NCI-H187 (cell line): ENCODE data around the gene SLC25A5.
"Not testable (repeated sequence)": the region's sequence is repeated elsewhere in the genome, so short reads cannot be mapped to it uniquely, and the experiment has no call there.

Experiments
- DNase-seq, 2 experiments: peaks; one replicate each; lab custom pipeline; 2025; lab: John Stamatoyannopoulos, UW

Gene SLC25A5

GRCh38 chrX:119477812-119478232, 9.6 kb downstream of the SLC25A5 start:
- no peak for DNase-seq

GRCh38 chrX:119478504-119478903, 10.3 kb downstream of the SLC25A5 start:
- no peak for DNase-seq

GRCh38 chrX:119479845-119480244, 11.6 kb downstream of the SLC25A5 start:
- no peak for DNase-seq

- DNase-seq: no peak
Observed at GRCh38 chrX:119481323-119481801, 13.1 kb downstream of the SLC25A5 start.

GRCh38 chrX:119482041-119482440, 13.8 kb downstream of the SLC25A5 start:
- DNase-seq: no peak

GRCh38 chrX:119482481-119483480, 14.5 kb downstream of the SLC25A5 start:
- DNase-seq: peak in 1 of 2 experiments; percentile 7

GRCh38 chrX:119486745-119487144, 18.5 kb downstream of the SLC25A5 start:
- no peak for DNase-seq

GRCh38 chrX:119487766-119488165, 19.5 kb downstream of the SLC25A5 start:
- not testable (repeated sequence) for DNase-seq

GRCh38 chrX:119488749-119489148, 20.5 kb downstream of the SLC25A5 start:
- DNase-seq: peak in 1 of 2 experiments; percentile 14

- no peak for DNase-seq
Observed at GRCh38 chrX:119489212-119490074, 21.2 kb downstream of the SLC25A5 start.

- no peak for DNase-seq
Observed at GRCh38 chrX:119492463-119492862, 24.2 kb downstream of the SLC25A5 start.

- not testable (repeated sequence) for DNase-seq
Observed at GRCh38 chrX:119493851-119494495, 25.7 kb downstream of the SLC25A5 start.

GRCh38 chrX:119495734-119496726, 27.8 kb downstream of the SLC25A5 start:
- no peak for DNase-seq

- DNase-seq: no peak
Observed at GRCh38 chrX:119497185-119497584, 28.9 kb downstream of the SLC25A5 start.

GRCh38 chrX:119500061-119500800, 32.0 kb downstream of the SLC25A5 start:
- DNase-seq: no peak

- no peak for DNase-seq
Observed at GRCh38 chrX:119501511-119502148, 33.4 kb downstream of the SLC25A5 start.

- DNase-seq: peak; percentile 5 to 21
Observed at GRCh38 chrX:119502727-119503483, 34.7 kb downstream of the SLC25A5 start.

- no peak for DNase-seq
Observed at GRCh38 chrX:119503484-119503861, 35.2 kb downstream of the SLC25A5 start.

- not testable (repeated sequence) for DNase-seq
Observed at GRCh38 chrX:119505145-119505544, 36.9 kb downstream of the SLC25A5 start.
